Measurements from ENCODE around the gene EEF2K. TPM values are rescaled to one million over a fixed set of nuclear protein-coding genes. Genes with fewer than 3 reads are reported as not detected.

Gene EEF2K
- total and polyA plus RNA-seq, 2 of the 13 experiments (the other 11 are each of a cell fraction or from before 2014, with no cell fraction given), result 22.0 to 23.8 TPM

GRCh38 chr16:22291860-22292318 lies 85.8 kb downstream of the EEF2K start:
- Histone ChIP-seq H2AFZ (ENCODE audit: low read length) (no peak overlapping the region), H3K9ac (ENCODE audit: insufficient read depth, low read depth, low read length) (peak overlapping the region; percentile 28; the same call in 1 of the 2 replicates), H3K4me3 (replicated peaks in 1 of 3; ENCODE audit: insufficient read depth in 1 of 3, low read depth in 2 of 3, low read length in 3 of 3) (no peak overlapping the region), H3K27ac (ENCODE audit: extremely low read length, insufficient read depth, low read length) (no peak overlapping the region), H3K9me3 (ENCODE audit: low read length) (no peaks in the 10 kb centered on the region), H3K27me3 (ENCODE audit: control insufficient read depth in 1 of 2, insufficient read depth in 2 of 2, low read length in 2 of 2) (no peaks in the 10 kb centered on the region; a peak in 1 of 5 replicates), H3K4me2 (ENCODE audit: low read depth, low read length) (peak overlapping the region; percentile 38), H3K79me2 (ENCODE audit: insufficient read depth, low read length) (no peaks in the 10 kb centered on the region), H4K20me1 (ENCODE audit: insufficient read depth, low read length) (no peaks in the 10 kb centered on the region), H3K4me1 (ENCODE audit: insufficient read depth, low read length) (peaks cover 32% of the 10 kb centered on the region), H3K36me3 (replicated peaks in 1 of 2; ENCODE audit: control insufficient read depth in 1 of 2, insufficient read depth in 2 of 2, low read length in 2 of 2) (no peaks in the 10 kb centered on the region)
- 61% methylated on average over 4 of the region's 4 CpGs for WGBS (ENCODE audit: low lambda C conversion rate)
- ATAC-seq (peak; percentile 33; the same call in 2 of the 3 replicates), FAIRE-seq (no peak), DNase-seq (ENCODE audit: low spot score) (no peak)
- ChIA-PET POLR2A (no interaction called here), CTCF (ENCODE audit: low intra/inter-chr PET ratio, low total read pairs) (no interaction called here)
- in situ Hi-C loops (cut with HindIII; ENCODE audit: extremely low pct_ligation_motif_present, low pct_unique_long_range_greater_than_20kb) (no loop called here), intact Hi-C loops (cut with micrococcal nuclease; ENCODE audit: unreplicated experiment) (no loop called here)
- no TSS peak for BruUV-seq (replicated peaks)
- TF ChIP-seq KDM4B (CRISPR knock-in tag; IDR thresholded peaks at IDR 0.05), result 0 out of 2 replicates have a peak, but pooled peaks have one; percentile 54
- 0 out of 2 replicates have a peak, but pooled peaks have one; percentile 25 for TF ChIP-seq ZNF3 (CRISPR knock-in tag; IDR thresholded peaks at IDR 0.05)
- TF ChIP-seq ZNF350 (CRISPR knock-in tag; IDR thresholded peaks at IDR 0.05; ENCODE audit: borderline replicate concordance, low read depth), result 0 out of 2 replicates have a peak, but pooled peaks have one; percentile 39
- no peak for TF ChIP-seq RFX1 (IDR thresholded peaks at IDR 0.05)
- TF ChIP-seq POLR2G (IDR thresholded peaks at IDR 0.05; ENCODE audit: low read depth, low read length), result peak; percentile 46; the same call in 1 of the 2 replicates
- peak; percentile 54; the same call in 1 of the 2 replicates for TF ChIP-seq THAP11 (CRISPR knock-in tag; IDR thresholded peaks at IDR 0.05)
- TF ChIP-seq CBX5 (CRISPR knock-in tag; IDR thresholded peaks at IDR 0.05; ENCODE audit: borderline replicate concordance), result peak; percentile 46; the same call in 1 of the 2 replicates
- TF ChIP-seq NFKB2 (CRISPR knock-in tag; IDR thresholded peaks at IDR 0.05; ENCODE audit: borderline replicate concordance), result no peak
- TF ChIP-seq NFE2L2 (IDR thresholded peaks at IDR 0.05; ENCODE audit: low read length), result no peak
- 0 out of 2 replicates have a peak, but pooled peaks have one; percentile 21 for TF ChIP-seq KDM2A (CRISPR knock-in tag; IDR thresholded peaks at IDR 0.05; ENCODE audit: borderline replicate concordance, low read depth)
- TF ChIP-seq TFAP4 (IDR thresholded peaks at IDR 0.05; ENCODE audit: borderline replicate concordance, low read depth), result peak; percentile 18; the same call in 1 of the 2 replicates
- no peak for TF ChIP-seq ZSCAN20 (CRISPR knock-in tag; IDR thresholded peaks at IDR 0.05; ENCODE audit: borderline replicate concordance)
- TF ChIP-seq ZNF205 (CRISPR knock-in tag; IDR thresholded peaks at IDR 0.05), result no peak
- no peak for TF ChIP-seq JUN (CRISPR knock-in tag; IDR thresholded peaks at IDR 0.05)
- peak; percentile 31; the same call in 1 of the 2 replicates for TF ChIP-seq ZNF644 (CRISPR knock-in tag; IDR thresholded peaks at IDR 0.05; ENCODE audit: low read depth)
- TF ChIP-seq ZNF781 (CRISPR knock-in tag; IDR thresholded peaks at IDR 0.05; ENCODE audit: borderline replicate concordance, not compliant biosample characterization), result peak; percentile 22
- TF ChIP-seq ZBTB44 (CRISPR knock-in tag; IDR thresholded peaks at IDR 0.05), result no peak
- TF ChIP-seq ZNF782 (CRISPR knock-in tag; IDR thresholded peaks at IDR 0.05; ENCODE audit: borderline replicate concordance), result 0 out of 2 replicates have a peak, but pooled peaks have one; percentile 9
- TF ChIP-seq FOXA3 (CRISPR knock-in tag; IDR thresholded peaks at IDR 0.05), result peak; percentile 35; the same call in 1 of the 2 replicates
- TF ChIP-seq MEIS2 (CRISPR knock-in tag; IDR thresholded peaks at IDR 0.05), result no peak
- TF ChIP-seq CEBPB (IDR thresholded peaks at IDR 0.05; ENCODE audit: borderline replicate concordance, low read depth, low read length), result peak; percentile 95
- no peak for TF ChIP-seq NPAS2 (CRISPR knock-in tag; IDR thresholded peaks at IDR 0.05; ENCODE audit: borderline replicate concordance)
- TF ChIP-seq SOX5 (CRISPR knock-in tag; IDR thresholded peaks at IDR 0.05; ENCODE audit: borderline replicate concordance), result peak; percentile 31; the same call in 1 of the 2 replicates
- TF ChIP-seq ZNF615 (CRISPR knock-in tag; IDR thresholded peaks at IDR 0.05; ENCODE audit: borderline replicate concordance), result no peak

Data from HepG2 (cell line).